SK-N-MC (cell line): ENCODE measurements around the gene LRCOL1.

Source experiments
- EZH2 ChIP-seq: fragments of 200-600 bp; sonication (generic); IDR thresholded peaks from one replicate; pipeline ENCODE4 v1.6.1; 2017; ENCODE audit warnings: antibody characterized with exemption
- FOXP2 ChIP-seq: optimal IDR thresholded peaks from 2 replicates; pipeline ENCODE3; 2011; ENCODE audit warnings: mild to moderate bottlenecking, moderate library complexity; ENCODE audit not compliant: insufficient read depth; ENCODE audit errors: extremely low read length, control extremely low read depth
- POLR2AphosphoS5 ChIP-seq: IDR thresholded peaks from 2 replicates; pipeline ENCODE4 v1.6.1; 2012; ENCODE audit warnings: mild to moderate bottlenecking, low read depth, low read length, borderline replicate concordance

GRCh38 chr12:132620113-132620898 is 9.9 kb upstream of the LRCOL1 start:
- no peak for TF ChIP-seq POLR2AphosphoS5
- TF ChIP-seq EZH2: no peak
- no peak for TF ChIP-seq FOXP2
